GM21381 (cell line): ENCODE measurements around the gene SORL1.

Experiments used
- ATAC-seq: cut with Tn5 transposase; IDR thresholded peaks from one replicate; pipeline ENCODE4 v1.9.1; 2021; ENCODE audit warnings: mild to moderate bottlenecking, moderate library complexity; ENCODE audit not compliant: unreplicated experiment

The SORL1 gene

DNA sequence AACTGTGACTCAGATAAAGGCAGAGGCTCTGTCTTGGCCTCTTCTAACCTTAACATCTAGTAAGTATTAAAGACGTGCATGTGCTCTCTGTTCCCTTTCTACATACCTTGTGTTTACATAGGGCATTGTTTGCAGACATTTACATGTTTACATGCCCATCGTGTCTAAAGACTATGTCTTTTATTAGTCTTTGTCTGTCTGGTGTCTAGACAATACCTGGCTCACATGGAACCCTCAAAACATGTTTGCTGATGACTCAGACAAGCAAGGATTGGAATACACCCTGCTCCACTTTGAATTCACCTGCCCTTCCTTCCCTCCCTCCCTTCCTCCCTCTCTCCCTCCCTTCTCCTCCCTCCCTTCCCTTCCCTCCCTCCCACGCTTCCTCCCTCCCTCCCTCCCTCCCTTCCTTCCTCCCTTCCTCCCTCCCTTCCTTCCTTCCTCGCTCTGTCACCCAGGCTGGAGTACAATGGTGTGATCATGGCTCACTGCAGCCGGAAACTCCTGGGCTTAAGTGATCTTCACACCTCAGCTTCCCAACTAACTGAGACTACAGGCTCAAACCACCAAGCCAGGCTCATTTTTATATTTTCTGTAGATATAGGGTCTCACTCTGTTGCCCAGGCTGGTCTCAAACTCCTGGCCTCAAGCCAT lies 24.4 kb downstream of the SORL1 start:
- ATAC-seq: no peak

DNA sequence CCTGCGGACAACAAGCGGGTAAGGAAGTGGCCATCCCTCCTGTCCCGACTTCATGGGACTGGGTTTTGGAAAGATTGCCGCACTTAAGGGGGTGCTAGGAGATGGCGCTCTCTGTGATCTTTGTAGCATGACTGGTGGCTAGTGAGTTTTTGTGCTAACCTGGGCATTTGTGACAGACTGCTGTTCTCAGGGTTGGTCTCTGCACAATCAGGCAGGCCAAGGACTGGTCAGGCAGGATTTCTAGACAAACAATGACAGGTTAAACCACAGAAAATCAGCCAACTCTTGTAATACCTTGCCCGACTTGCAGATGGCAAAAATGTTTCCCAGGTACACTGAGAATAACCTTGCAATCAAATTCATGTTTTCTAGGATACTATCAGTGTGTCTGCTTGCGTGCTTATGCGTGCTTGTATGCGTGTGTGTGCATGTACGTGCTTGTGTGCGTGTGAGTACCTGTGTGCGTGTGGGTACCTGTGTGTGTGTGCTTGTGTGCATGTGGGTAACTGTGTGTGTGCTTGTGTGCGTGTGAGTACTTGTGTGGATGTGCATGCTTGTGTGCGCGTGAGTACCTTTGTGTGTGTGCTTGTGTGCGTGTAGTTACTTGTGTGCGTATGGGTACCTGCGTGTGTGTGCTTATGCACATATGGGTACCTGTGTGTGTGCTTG lies 26.2 kb downstream of the SORL1 start:
- ATAC-seq: no peak

DNA sequence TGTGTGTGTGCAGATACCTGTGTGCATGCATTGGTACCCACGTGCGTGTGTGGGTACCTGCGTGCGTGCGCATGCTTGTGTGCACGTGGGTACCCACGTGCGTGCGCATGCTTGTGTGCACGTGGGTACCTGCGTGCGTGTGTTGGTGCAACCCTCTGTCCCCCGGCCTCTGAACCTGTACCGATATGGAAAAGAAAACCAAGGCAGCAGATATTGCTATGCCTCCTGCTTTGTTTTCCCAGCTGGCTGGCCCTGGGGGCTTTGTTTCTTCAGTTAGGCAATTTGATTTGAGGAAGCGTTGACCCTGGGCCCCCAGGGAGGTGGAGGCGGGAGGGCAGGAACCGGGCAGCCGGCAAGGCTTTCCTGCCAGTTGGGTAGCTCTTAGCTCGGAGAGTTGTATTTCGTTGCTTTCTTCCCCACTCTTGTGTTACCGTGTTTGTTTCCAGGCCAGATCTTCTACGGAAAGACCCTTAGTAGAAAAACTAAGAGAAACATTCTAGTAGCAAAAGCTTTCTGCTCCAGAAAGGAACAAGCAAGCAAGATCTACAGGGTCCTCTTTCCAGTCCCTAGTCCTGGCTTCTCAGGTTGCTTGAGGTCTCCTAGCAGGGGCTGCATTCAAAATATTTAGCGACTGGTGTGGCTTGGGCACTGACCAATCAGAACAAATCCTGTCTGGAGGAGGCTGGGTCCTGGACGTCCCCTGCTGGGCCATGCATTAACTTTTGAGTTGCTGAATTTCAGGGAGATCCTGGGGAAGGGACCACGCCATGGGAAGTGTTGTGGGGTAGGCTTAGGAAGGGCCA lies 27.0 kb downstream of the SORL1 start:
- no peak for ATAC-seq

DNA sequence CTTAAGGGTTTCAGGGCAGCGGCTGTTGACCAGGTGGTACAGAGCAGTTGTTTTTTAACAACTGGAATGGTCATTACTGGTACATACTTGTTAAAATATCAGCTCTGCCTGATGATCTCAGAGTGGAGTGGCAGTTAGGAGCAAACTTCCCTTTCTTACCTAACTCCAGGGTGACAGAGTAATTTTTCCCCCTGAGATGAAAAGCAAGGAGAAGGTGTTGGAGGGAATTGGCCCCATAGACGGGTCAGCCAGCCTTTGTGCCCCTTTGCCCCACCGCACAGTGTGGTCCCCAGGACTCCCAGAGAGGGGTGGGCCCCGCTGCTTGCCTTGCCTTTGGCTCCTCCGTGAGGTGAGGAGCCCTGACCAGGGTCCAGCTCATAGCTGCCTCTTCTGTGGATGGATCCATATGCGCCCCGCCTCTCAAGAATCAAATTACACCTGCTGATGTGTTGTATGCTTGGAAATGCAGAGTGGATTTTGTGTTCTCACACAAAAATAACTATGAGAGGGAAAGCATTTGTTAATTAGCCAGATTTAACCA lies 27.7 kb downstream of the SORL1 start:
- no peak for ATAC-seq

- ATAC-seq: peak; percentile 65
These were observed 29.5 kb downstream of the SORL1 start for GRCh38 chr11:121481484-121482230.

DNA sequence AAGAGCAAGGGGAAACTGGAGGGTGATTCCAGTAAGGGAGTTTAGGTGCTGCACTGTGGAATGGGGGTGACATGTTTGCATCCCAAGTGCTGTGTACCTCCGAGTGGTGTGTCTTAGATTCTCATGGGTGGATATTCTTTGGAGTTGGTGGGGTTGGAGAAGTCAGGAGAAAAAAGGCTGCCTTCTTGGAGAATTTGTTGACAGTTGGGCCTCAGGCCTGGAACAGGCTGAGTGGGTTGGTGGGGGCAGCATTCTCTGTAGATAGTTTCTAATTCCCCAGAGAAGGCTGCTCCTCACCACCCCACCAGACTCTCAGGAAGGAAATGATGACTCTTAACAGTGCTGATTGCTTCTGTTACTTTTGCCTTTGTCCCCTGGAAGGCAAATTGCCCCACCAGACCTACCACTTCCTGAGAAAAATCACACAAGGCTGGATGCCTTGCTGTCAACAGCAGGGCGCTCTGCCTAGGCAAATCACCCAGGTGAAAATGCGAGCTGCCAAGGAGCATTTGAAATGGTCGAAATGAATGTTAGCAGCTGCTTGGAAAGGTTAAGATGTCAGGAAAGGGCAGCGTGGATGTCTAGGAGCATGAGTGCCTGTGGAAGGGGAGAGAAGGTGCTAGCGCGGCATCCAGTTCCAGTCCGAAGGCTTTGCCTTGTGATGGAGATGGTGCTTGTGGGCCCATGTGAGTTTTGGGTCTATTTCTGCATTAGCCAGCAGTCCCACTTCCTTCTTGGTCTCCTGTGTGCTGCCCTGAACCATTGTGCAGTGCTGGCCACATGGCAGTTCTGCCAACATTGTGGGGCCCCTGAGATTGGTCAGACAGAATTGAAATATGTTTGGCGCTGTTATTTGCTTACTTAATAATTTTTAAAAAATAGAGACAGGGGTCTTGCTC lies 30.4 kb downstream of the SORL1 start:
- peak; percentile 81 for ATAC-seq

- ATAC-seq: no peak
These were observed 31.8 kb downstream of the SORL1 start for GRCh38 chr11:121483805-121484480.

DNA sequence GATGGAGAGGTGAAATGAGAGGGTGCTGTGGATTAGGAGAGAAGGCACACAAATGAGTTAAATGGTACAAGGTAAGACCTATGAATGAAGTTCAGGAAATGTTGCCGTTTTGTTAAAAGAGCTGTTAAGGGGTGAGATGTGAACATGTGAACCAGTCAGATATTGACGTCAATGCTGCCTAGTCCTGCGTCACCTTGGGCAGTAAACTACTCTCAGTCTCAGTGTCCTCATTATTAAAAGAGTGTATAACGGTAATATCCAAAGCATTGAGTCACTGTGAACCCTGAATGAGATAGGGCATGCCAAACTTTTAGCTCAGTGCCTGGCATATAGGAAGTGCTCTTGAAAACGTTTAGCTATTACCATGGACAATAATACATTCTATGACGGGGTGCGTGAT lies 33.1 kb downstream of the SORL1 start:
- no peak for ATAC-seq

DNA sequence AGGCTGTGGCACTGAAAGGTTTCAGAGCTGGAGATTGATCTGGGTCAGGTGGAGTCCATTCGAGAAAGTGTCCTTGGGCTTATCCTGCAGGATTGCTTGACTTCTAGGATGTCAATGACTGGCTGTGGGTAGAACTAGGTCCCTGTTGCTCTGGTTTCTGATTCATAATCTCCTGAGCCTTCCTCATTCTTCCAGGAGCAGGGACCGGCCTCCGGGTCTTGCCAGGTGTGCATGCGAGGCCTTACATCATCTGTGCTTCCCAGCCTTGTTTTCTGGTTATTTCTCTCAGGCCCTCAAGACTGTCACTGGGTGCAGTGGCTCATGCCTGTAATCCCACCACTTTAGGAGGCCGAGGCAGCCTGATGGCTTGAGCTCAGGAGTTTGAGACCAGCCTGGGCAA lies 33.9 kb downstream of the SORL1 start:
- no peak for ATAC-seq

- ATAC-seq: no peak
These were observed 35.1 kb downstream of the SORL1 start for GRCh38 chr11:121487191-121487590.

DNA sequence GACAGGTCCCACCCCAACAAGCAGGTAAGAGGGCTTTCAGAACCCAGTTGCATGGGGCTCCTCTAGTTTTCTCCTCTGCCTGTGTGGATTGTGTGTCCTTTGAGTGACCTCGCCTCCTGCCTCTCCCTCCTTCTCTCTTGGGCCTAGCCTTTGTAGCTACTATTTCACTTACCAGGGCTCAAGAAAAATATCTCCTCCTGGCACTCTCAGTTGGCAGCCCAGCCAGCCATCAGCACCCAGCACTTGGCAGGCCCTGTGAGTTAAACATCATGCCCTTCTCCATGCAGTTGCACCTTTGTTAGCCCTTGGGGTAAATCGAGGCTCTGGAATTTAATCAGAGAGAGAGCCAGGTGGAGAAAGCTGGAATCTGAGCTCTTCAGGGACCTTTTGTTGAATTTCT lies 36.1 kb downstream of the SORL1 start:
- no peak for ATAC-seq

DNA sequence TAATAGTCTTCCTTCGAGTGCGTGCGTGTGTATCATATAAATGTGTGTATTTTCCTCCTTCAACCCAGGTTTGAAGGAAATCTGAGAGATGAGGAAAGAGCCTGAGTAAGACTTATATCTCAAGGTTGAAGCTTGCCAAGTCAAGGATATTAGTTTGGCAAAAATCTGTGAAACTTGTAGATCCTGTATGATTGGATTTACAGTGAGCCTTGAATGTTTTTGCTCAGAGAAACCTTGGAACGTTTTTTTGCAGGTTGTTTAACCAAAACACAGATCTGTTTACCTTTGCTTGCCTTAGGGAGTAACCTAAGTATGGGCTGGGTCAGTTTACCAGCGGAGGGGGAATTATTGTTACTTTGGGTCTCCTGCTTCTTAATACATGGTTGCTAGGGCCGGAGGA lies 36.5 kb downstream of the SORL1 start:
- no peak for ATAC-seq

DNA sequence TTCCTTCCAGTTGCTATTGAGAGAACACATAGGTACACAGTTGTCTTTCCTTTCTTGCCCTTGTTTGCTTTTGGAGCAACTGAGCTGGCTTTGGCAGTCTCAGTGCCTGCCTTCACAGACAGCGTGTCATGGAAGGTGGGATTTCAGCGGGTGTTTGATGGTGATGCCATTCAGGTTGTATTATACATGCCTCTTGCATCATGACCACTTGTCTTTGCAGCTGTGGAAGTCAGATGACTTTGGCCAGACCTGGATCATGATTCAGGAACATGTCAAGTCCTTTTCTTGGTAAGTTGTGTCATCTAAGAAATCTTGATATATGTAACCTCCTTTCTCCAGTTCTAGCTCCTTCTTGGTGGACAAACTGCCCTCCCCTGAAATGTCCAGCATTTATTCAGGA lies 37.7 kb downstream of the SORL1 start:
- no peak for ATAC-seq

DNA sequence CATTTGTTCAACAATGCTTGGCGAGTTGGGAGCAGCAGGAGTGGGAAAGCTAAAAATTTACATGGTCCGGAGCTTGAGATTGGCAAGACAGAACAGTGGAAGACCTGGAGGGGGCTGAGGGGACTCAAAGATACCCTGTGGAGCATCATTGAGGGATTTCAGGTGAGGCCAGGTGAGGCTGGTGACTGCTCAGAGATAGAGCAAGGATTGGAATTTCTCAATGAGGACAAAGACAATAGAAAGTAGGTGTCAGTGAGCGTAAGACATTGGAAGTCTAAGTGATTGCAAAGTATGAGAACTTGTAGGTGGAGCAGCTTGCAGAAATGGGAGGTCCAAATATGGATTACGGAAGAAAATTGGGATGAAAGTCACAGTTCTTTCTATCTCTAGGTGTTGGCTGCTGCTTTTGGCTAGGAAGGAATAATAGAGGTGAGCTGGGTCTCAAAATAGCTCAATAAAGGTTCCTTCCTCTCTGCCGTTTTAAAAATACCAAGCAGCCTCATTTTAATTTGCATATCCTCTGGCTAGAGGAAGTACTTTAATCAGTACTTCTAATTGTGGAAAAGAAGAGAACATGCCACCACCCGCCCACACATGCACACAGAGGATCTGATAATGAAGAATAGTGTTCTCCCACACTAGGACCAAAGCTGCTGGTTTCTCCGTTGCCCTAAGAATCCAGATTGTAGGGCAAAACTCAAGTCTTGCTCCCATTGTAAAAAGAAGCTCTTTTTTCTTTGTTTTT lies 42.4 kb downstream of the SORL1 start:
- peak; percentile 78 for ATAC-seq

- ATAC-seq: no peak
These were observed 45.3 kb downstream of the SORL1 start for GRCh38 chr11:121497176-121497998.

GRCh38 chr11:121499405-121499804 lies 47.3 kb downstream of the SORL1 start:
- no peak for ATAC-seq

GRCh38 chr11:121500275-121500674 lies 48.2 kb downstream of the SORL1 start:
- ATAC-seq: no peak

GRCh38 chr11:121500717-121501116 lies 48.6 kb downstream of the SORL1 start:
- no peak for ATAC-seq
